HCT116 (cell line): ENCODE measurements around the gene TRAF5. TPM values are rescaled to one million over a fixed set of nuclear protein-coding genes. Genes with fewer than 3 reads are reported as not detected.

ENCODE experiments used
- ATAC-seq: fragments of 200-7000 bp; cut with Tn5 transposase; 2 replicates; pipeline ENCODE4 v1.9.1; 2020; ENCODE audit warnings: mild to moderate bottlenecking, moderate library complexity
- BruUV-seq: library from RNA; stranded (reverse); fragments of 400-500 nt; replicated peaks from 2 replicates; lab custom pipeline; 2021; lab: Mats Ljungman, UMichigan
- CTCF ChIA-PET: fragments of 300-600 bp; sonication (Branson Sonifier 250); formaldehyde crosslinking; loops from one replicate; lab custom pipeline; 2021; ENCODE audit warnings: antibody characterized with exemption; lab: Charles Lee
- POLR2A ChIA-PET: fragments of 300-600, 350-600 bp; sonication (Branson Sonifier 250); formaldehyde crosslinking; loops from one replicate; lab custom pipeline; 2021; ENCODE audit warnings: antibody characterized with exemption; lab: Charles Lee
- RAD21 ChIA-PET, 2 experiments: fragments of 300-600 bp; sonication (Branson Sonifier 250); formaldehyde crosslinking; loops; one replicate each; lab custom pipeline; 2023; ENCODE audit warnings: low total read pairs in 2 of 2; ENCODE audit not compliant: uncharacterized antibody in 2 of 2, unreplicated experiment in 2 of 2, low non-redundant PET in 1 of 2; lab: Charles Lee
- DNase-seq: peaks from one replicate; pipeline ENCODE4 v3.0.0-alpha.2; 2010; ENCODE audit warnings: low read depth, low spot score
- H2AFZ ChIP-seq: fragments of 200-600 bp; shearing (Covaris generic), sonication (generic); 2 replicates; pipeline ENCODE4 v1.6.1; 2017; ENCODE audit warnings: low read depth, mixed run types, mixed read lengths, antibody characterized with exemption, low read length; ENCODE audit not compliant: poor library complexity, severe bottlenecking
- H3K27ac ChIP-seq: 2 replicates; pipeline ENCODE4 v1.5.1; 2012; ENCODE audit warnings: low read depth, low read length
- H3K27me3 ChIP-seq: fragments of 200-600 bp; sonication (generic); 2 replicates; pipeline ENCODE4 v1.6.1; 2016; ENCODE audit warnings: mixed run types, low read length, mixed read lengths; ENCODE audit not compliant: insufficient read depth
- H3K36me3 ChIP-seq, 2 experiments: fragments of 200-500 bp in 1 of 2; fragments of 200-600 bp in 1 of 2; sonication (Bioruptor generic) in 1 of 2; sonication (generic) in 1 of 2; 2 replicates each; pipeline versions ENCODE4 v1.5.1 to v1.6.1; 2014 to 2016; ENCODE audit warnings: low read length in 2 of 2, inconsistent platforms in 1 of 2, mixed read lengths in 1 of 2, mixed run types in 1 of 2; ENCODE audit not compliant: insufficient read depth in 2 of 2, control insufficient read depth in 1 of 2
- H3K4me1 ChIP-seq, 2 experiments: fragments of 200-600 bp in 1 of 2; sonication (generic) in 1 of 2; 2 replicates each; pipeline versions ENCODE4 v1.5.1 to v1.6.1; 2012 to 2017; ENCODE audit warnings: low read length in 2 of 2, inconsistent platforms in 1 of 2, mild to moderate bottlenecking in 1 of 2, mixed read lengths in 1 of 2, mixed run types in 1 of 2, moderate library complexity in 1 of 2; ENCODE audit not compliant: insufficient read depth in 2 of 2, control insufficient read depth in 1 of 2
- H3K4me2 ChIP-seq: fragments of 200-600 bp; sonication (generic); 2 replicates; pipeline ENCODE4 v1.6.1; 2017; ENCODE audit warnings: mixed run types, low read length, mixed read lengths
- H3K4me3 ChIP-seq, 2 experiments: fragments of 200-600 bp in 1 of 2; sonication (generic) in 1 of 2; replicated peaks in 1 of 2; 2 replicates each; pipeline ENCODE4 v1.5.1; 2011 to 2016; ENCODE audit warnings: low read length in 2 of 2, control low read depth in 1 of 2, low read depth in 1 of 2, mild to moderate bottlenecking in 1 of 2, mixed read lengths in 1 of 2, mixed run types in 1 of 2
- H3K79me2 ChIP-seq: fragments of 200-600 bp; sonication (generic); 2 replicates; pipeline ENCODE4 v1.6.1; 2017; ENCODE audit warnings: mild to moderate bottlenecking, mixed run types, low read length, moderate library complexity, mixed read lengths; ENCODE audit not compliant: insufficient read depth
- H3K9ac ChIP-seq: fragments of 200-600 bp; sonication (generic); 2 replicates; pipeline ENCODE4 v1.6.1; 2016; ENCODE audit warnings: low read length, mixed read lengths
- H3K9me2 ChIP-seq: fragments of 200-600 bp; sonication (generic), shearing (Covaris generic); 2 replicates; pipeline ENCODE4 v1.6.1; 2017; ENCODE audit warnings: mixed run types, mild to moderate bottlenecking, moderate library complexity; ENCODE audit not compliant: insufficient read depth
- H3K9me3 ChIP-seq, 2 experiments: fragments of 200-500 bp in 1 of 2; fragments of 200-600 bp in 1 of 2; sonication (Bioruptor generic) in 1 of 2; sonication (generic) in 1 of 2; 2 replicates each; pipeline ENCODE4 v1.6.1; 2014 to 2017; ENCODE audit warnings: low read length in 2 of 2, mixed read lengths in 2 of 2, inconsistent platforms in 1 of 2, low read depth in 1 of 2, mild to moderate bottlenecking in 1 of 2, mixed run types in 1 of 2, moderate library complexity in 1 of 2; ENCODE audit not compliant: control insufficient read depth in 1 of 2, insufficient read depth in 1 of 2
- H4K20me1 ChIP-seq: fragments of 200-600 bp; sonication (generic), shearing (Covaris generic); 2 replicates; pipeline ENCODE4 v1.6.1; 2017; ENCODE audit warnings: mixed run types, mild to moderate bottlenecking, moderate library complexity; ENCODE audit not compliant: insufficient read depth
- CBX3 ChIP-seq: IDR thresholded peaks from 2 replicates; pipeline ENCODE4 v1.6.1; 2012; ENCODE audit warnings: low read depth
- CEBPB ChIP-seq: IDR thresholded peaks from 2 replicates; pipeline ENCODE4 v1.6.1; 2012; ENCODE audit warnings: low read depth
- ELF1 ChIP-seq: IDR thresholded peaks from 2 replicates; pipeline ENCODE4 v1.6.1; 2012; ENCODE audit warnings: low read depth, borderline replicate concordance
- EZH2phosphoT487 ChIP-seq: fragments of 200-600 bp; IDR thresholded peaks from 2 replicates; pipeline ENCODE4 v1.6.1; 2018; ENCODE audit warnings: antibody characterized with exemption, borderline replicate concordance
- FOSL1 ChIP-seq: IDR thresholded peaks from 2 replicates; pipeline ENCODE4 v1.6.1; 2012; ENCODE audit warnings: low read depth
- JUND ChIP-seq: IDR thresholded peaks from 2 replicates; pipeline ENCODE4 v1.6.1; 2012
- POLR2A ChIP-seq: IDR thresholded peaks from 2 replicates; pipeline ENCODE4 v1.7.0; 2011; ENCODE audit warnings: borderline replicate concordance; ENCODE audit not compliant: insufficient read depth, insufficient read length; ENCODE audit errors: extremely low read depth
- RAD21 ChIP-seq: IDR thresholded peaks from 2 replicates; pipeline ENCODE4 v1.6.1; 2012; ENCODE audit warnings: low read depth, mild to moderate bottlenecking
- SIN3A ChIP-seq: IDR thresholded peaks from 2 replicates; pipeline ENCODE4 v1.6.1; 2012; ENCODE audit warnings: low read depth
- SP1 ChIP-seq: IDR thresholded peaks from 2 replicates; pipeline ENCODE4 v1.6.1; 2012; ENCODE audit warnings: low read depth
- SRF ChIP-seq: IDR thresholded peaks from 2 replicates; pipeline ENCODE4 v1.6.1; 2012; ENCODE audit warnings: low read depth
- TCF7L2 ChIP-seq: IDR thresholded peaks from 2 replicates; pipeline ENCODE4 v1.7.0; 2011; ENCODE audit warnings: borderline replicate concordance, inconsistent platforms; ENCODE audit not compliant: insufficient read depth, insufficient read length; ENCODE audit errors: extremely low read depth
- YY1 ChIP-seq: IDR thresholded peaks from 2 replicates; pipeline ENCODE4 v1.6.1; 2011; ENCODE audit warnings: low read length, low read depth, moderate library complexity, mild to moderate bottlenecking; ENCODE audit not compliant: insufficient replicate concordance; ENCODE audit errors: extremely low read depth
- ZFX ChIP-seq: fragments of 450-650 bp; IDR thresholded peaks from 2 replicates; pipeline ENCODE4 v1.6.1; 2017
- ZNF274 ChIP-seq: fragments of 200-500 bp; sonication (Bioruptor generic); IDR thresholded peaks from 2 replicates; pipeline ENCODE4 v1.6.1; 2014; ENCODE audit warnings: mild to moderate bottlenecking, low read depth, low read length, inconsistent platforms
- intact Hi-C: fragments of 100-400 bp; cut with micrococcal nuclease; formaldehyde crosslinking; loops from 2 replicates; pipeline ENCODE4 v1.10.0; 2022
- total RNA-seq: library from RNA; stranded (reverse); gene quantifications from one replicate; pipeline ENCODE4 v1.2.1, GENCODE V29; 2021; ENCODE audit not compliant: unreplicated experiment
- TF ChIP-seq, protein P1 (sequence below): IDR thresholded peaks from 2 replicates; pipeline ENCODE4 v1.6.1; 2012
- TF ChIP-seq, protein P2 (sequence below), 3 experiments: fragments of 200-600 bp in 1 of 3; sonication (generic) in 1 of 3; IDR thresholded peaks in 2 of 3; conservative IDR thresholded peaks in 1 of 3; 2 replicates each; pipeline ENCODE4 v1.5.1; 2012 to 2017; ENCODE audit warnings: low read depth in 2 of 3, low read length in 2 of 3, antibody characterized with exemption in 1 of 3, borderline replicate concordance in 1 of 3, control low read depth in 1 of 3, mild to moderate bottlenecking in 1 of 3, mixed read lengths in 1 of 3, mixed run types in 1 of 3, moderate library complexity in 1 of 3; ENCODE audit not compliant: insufficient read depth in 1 of 3
- TF ChIP-seq, protein P3 (sequence below): IDR thresholded peaks from 2 replicates; pipeline ENCODE4 v1.6.1; 2012; ENCODE audit warnings: low read depth
- TF ChIP-seq, protein P4 (sequence below): IDR thresholded peaks from 2 replicates; pipeline ENCODE4 v1.6.1; 2011; ENCODE audit warnings: mild to moderate bottlenecking, low read length, moderate library complexity; ENCODE audit not compliant: insufficient replicate concordance; ENCODE audit errors: extremely low read depth

TRAF5 gene
- total RNA-seq, 1 experiment from 2014 or later, result 6.5 TPM

DNA sequence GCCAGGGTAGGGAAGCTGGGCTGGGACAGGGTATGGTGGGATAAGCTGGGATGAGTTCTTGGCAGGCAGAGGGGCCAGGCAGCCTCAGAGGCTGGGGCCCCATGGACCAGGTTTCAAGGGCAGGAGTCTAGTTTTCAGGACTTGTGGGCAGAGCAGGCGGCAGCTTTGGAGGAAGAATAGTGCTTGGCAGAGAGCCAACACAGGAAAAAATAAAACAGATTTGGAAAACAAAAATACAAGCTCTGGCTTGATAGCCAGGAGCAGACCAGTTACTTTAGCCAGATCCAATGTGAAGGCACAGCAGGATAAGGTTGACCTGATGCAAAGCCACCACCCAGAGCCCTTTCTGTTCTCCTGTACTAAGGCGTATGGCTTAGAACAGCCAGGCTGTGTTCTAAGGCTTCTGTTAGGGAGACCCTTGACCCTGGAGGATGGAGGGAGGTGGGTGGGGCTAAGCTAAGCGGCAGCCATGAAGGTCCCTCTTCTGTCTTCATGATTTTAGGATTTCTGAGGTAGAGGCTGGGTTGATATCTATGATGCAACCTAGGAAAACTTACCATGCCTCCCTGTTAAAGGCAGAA, 5.5 kb downstream of the TRAF5 start:
- DNase-seq (no peak), ATAC-seq (no peak)
- intact Hi-C loops, result no loop called here
- H3K27me3 ChIP-seq, result no peaks in the 10 kb centered on the region
- peaks cover 3% of the 10 kb centered on the region; the same call in 1 of the 2 replicates for H3K79me2 ChIP-seq
- no peak overlapping the region for H3K9ac ChIP-seq
- peaks cover 0 to 23% of the 10 kb centered on the region in 2 experiments; a peak in 1 of 4 replicates for H3K4me1 ChIP-seq
- POLR2A ChIA-PET, result no interaction called here
- no peaks in the 10 kb centered on the region for H3K36me3 ChIP-seq
- no peak overlapping the region for H2AFZ ChIP-seq
- CTCF ChIA-PET, result interaction anchor here (1.0 kb wide), 1 partner anchor 9 kb away, joined by 4 read pairs; no protein-coding TSS in a partner anchor
- H3K9me3 ChIP-seq, result no peaks in the 10 kb centered on the region
- no peak overlapping the region for H3K4me3 ChIP-seq
- BruUV-seq, result no TSS peak
- TF ChIP-seq SRF (no peak), TCF7L2 (no peak), POLR2A (no peak), JUND (no peak), SIN3A (no peak), CBX3 (no peak), EZH2phosphoT487 (no peak), ZNF274 (no peak), CEBPB (no peak), FOSL1 (no peak), YY1 (no peak), ELF1 (no peak), ZFX (no peak), RAD21 (no peak), SP1 (no peak)
- TF ChIP-seq, protein P1, sequence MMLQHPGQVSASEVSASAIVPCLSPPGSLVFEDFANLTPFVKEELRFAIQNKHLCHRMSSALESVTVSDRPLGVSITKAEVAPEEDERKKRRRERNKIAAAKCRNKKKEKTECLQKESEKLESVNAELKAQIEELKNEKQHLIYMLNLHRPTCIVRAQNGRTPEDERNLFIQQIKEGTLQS, result no peak
- TF ChIP-seq, protein P2, sequence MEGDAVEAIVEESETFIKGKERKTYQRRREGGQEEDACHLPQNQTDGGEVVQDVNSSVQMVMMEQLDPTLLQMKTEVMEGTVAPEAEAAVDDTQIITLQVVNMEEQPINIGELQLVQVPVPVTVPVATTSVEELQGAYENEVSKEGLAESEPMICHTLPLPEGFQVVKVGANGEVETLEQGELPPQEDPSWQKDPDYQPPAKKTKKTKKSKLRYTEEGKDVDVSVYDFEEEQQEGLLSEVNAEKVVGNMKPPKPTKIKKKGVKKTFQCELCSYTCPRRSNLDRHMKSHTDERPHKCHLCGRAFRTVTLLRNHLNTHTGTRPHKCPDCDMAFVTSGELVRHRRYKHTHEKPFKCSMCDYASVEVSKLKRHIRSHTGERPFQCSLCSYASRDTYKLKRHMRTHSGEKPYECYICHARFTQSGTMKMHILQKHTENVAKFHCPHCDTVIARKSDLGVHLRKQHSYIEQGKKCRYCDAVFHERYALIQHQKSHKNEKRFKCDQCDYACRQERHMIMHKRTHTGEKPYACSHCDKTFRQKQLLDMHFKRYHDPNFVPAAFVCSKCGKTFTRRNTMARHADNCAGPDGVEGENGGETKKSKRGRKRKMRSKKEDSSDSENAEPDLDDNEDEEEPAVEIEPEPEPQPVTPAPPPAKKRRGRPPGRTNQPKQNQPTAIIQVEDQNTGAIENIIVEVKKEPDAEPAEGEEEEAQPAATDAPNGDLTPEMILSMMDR (IDR thresholded peaks at IDR 0.05 in 2 of 3, conservative IDR thresholded peaks at IDR 0.05 in 1 of 3; ENCODE audit: borderline replicate concordance in 1 of 3, insufficient read depth in 1 of 3, low read depth in 2 of 3, low read length in 2 of 3), result no peak
- TF ChIP-seq, protein P3, sequence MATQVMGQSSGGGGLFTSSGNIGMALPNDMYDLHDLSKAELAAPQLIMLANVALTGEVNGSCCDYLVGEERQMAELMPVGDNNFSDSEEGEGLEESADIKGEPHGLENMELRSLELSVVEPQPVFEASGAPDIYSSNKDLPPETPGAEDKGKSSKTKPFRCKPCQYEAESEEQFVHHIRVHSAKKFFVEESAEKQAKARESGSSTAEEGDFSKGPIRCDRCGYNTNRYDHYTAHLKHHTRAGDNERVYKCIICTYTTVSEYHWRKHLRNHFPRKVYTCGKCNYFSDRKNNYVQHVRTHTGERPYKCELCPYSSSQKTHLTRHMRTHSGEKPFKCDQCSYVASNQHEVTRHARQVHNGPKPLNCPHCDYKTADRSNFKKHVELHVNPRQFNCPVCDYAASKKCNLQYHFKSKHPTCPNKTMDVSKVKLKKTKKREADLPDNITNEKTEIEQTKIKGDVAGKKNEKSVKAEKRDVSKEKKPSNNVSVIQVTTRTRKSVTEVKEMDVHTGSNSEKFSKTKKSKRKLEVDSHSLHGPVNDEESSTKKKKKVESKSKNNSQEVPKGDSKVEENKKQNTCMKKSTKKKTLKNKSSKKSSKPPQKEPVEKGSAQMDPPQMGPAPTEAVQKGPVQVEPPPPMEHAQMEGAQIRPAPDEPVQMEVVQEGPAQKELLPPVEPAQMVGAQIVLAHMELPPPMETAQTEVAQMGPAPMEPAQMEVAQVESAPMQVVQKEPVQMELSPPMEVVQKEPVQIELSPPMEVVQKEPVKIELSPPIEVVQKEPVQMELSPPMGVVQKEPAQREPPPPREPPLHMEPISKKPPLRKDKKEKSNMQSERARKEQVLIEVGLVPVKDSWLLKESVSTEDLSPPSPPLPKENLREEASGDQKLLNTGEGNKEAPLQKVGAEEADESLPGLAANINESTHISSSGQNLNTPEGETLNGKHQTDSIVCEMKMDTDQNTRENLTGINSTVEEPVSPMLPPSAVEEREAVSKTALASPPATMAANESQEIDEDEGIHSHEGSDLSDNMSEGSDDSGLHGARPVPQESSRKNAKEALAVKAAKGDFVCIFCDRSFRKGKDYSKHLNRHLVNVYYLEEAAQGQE, result no peak
- TF ChIP-seq, protein P4, sequence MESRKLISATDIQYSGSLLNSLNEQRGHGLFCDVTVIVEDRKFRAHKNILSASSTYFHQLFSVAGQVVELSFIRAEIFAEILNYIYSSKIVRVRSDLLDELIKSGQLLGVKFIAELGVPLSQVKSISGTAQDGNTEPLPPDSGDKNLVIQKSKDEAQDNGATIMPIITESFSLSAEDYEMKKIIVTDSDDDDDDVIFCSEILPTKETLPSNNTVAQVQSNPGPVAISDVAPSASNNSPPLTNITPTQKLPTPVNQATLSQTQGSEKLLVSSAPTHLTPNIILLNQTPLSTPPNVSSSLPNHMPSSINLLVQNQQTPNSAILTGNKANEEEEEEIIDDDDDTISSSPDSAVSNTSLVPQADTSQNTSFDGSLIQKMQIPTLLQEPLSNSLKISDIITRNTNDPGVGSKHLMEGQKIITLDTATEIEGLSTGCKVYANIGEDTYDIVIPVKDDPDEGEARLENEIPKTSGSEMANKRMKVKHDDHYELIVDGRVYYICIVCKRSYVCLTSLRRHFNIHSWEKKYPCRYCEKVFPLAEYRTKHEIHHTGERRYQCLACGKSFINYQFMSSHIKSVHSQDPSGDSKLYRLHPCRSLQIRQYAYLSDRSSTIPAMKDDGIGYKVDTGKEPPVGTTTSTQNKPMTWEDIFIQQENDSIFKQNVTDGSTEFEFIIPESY, result no peak
- TF ChIP-seq, all 23 proteins: peak for 0
- RAD21 ChIA-PET, result no interaction called here
- no peaks in the 10 kb centered on the region for H3K9me2 ChIP-seq
- H3K27ac ChIP-seq, result no peak overlapping the region
- H4K20me1 ChIP-seq, result no peaks in the 10 kb centered on the region
- H3K4me2 ChIP-seq, result no peak overlapping the region
